Upper lobe of left lung (tissue), 4 donors: ENCODE results near the gene MAST4.

ENCODE experiments used
- EP300 ChIP-seq, 4 donors: sonication (generic); formaldehyde crosslinking; IDR thresholded peaks; one replicate each; pipeline ENCODE4 v1.5.1; 2017; ENCODE audit warnings: antibody characterized with exemption in 4 of 4, control low read depth in 2 of 4
- POLR2A ChIP-seq, 4 donors: fragments of 450-650 bp; IDR thresholded peaks; one replicate each; pipeline ENCODE4 v1.5.1; 2016 to 2017; ENCODE audit warnings: antibody characterized with exemption in 4 of 4, mild to moderate bottlenecking in 2 of 4
- POLR2AphosphoS5 ChIP-seq, 2 donors: sonication (generic); formaldehyde crosslinking; IDR thresholded peaks; one replicate each; pipeline ENCODE4 v1.5.1; 2017; ENCODE audit warnings: antibody characterized with exemption in 2 of 2
- TF ChIP-seq, protein P1 (sequence below), 6 experiments: fragments of 450-650 bp in 4 of 6; fragments of 200-600 bp in 2 of 6; sonication (generic) in 2 of 6; IDR thresholded peaks; one replicate each; pipeline ENCODE4 v1.5.1; 2016 to 2019; ENCODE audit warnings: antibody characterized with exemption in 6 of 6

- TF ChIP-seq, protein P1, sequence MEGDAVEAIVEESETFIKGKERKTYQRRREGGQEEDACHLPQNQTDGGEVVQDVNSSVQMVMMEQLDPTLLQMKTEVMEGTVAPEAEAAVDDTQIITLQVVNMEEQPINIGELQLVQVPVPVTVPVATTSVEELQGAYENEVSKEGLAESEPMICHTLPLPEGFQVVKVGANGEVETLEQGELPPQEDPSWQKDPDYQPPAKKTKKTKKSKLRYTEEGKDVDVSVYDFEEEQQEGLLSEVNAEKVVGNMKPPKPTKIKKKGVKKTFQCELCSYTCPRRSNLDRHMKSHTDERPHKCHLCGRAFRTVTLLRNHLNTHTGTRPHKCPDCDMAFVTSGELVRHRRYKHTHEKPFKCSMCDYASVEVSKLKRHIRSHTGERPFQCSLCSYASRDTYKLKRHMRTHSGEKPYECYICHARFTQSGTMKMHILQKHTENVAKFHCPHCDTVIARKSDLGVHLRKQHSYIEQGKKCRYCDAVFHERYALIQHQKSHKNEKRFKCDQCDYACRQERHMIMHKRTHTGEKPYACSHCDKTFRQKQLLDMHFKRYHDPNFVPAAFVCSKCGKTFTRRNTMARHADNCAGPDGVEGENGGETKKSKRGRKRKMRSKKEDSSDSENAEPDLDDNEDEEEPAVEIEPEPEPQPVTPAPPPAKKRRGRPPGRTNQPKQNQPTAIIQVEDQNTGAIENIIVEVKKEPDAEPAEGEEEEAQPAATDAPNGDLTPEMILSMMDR (IDR thresholded peaks at IDR 0.05): no peak
- no peak for TF ChIP-seq POLR2AphosphoS5 (IDR thresholded peaks at IDR 0.05)
- no peak for TF ChIP-seq EP300 (IDR thresholded peaks at IDR 0.05)
- TF ChIP-seq POLR2A (IDR thresholded peaks at IDR 0.05): no peak
Observed at GRCh38 chr5:66628561-66628960, 32.4 kb downstream of the MAST4 start.
